Endothelial cell of umbilical vein (primary cell): ENCODE data around the gene CHMP1A. TPM values are rescaled to one million over a fixed set of nuclear protein-coding genes. Genes with fewer than 3 reads are reported as not detected.
"Not testable (repeated sequence)": the region's sequence is repeated elsewhere in the genome, so short reads cannot be mapped to it uniquely, and the experiment has no call there.

Source experiments
- BruUV-seq: library from RNA; stranded (reverse); fragments of 400-500 nt; replicated peaks from 2 replicates; lab custom pipeline; 2021; lab: Mats Ljungman, UMichigan
- CTCF ChIA-PET: fragments of 300-600, 350-600 bp; sonication (Branson Sonifier 250); formaldehyde crosslinking; loops from one replicate; lab custom pipeline; 2021; ENCODE audit warnings: antibody characterized with exemption, inconsistent platforms; lab: Charles Lee
- POLR2A ChIA-PET: fragments of 300-600, 350-600 bp; sonication (Branson Sonifier 250); formaldehyde crosslinking; loops from one replicate; lab custom pipeline; 2021; ENCODE audit warnings: antibody characterized with exemption, inconsistent platforms; lab: Charles Lee
- DNase-seq: peaks from one replicate; pipeline ENCODE4 v3.0.0-alpha.2; 2011; ENCODE audit warnings: low read depth, low spot score
- FAIRE-seq: peaks from 2 replicates; lab custom pipeline; 2011; peaks lifted over from hg19 to GRCh38; lab: Jason Lieb, UNC
- H2AFZ ChIP-seq: 2 replicates; pipeline ENCODE4 v1.6.0; 2012; ENCODE audit warnings: low read depth, low read length, control low read depth, inconsistent platforms
- H3K27ac ChIP-seq: 2 replicates; pipeline ENCODE4 v1.5.1; 2011; ENCODE audit warnings: low read depth, mild to moderate bottlenecking, control low read depth, low read length, moderate library complexity; ENCODE audit not compliant: insufficient read depth
- H3K27me3 ChIP-seq, 2 experiments: 2 replicates each; pipeline versions ENCODE4 v1.6.0 to v1.6.1; 2011; ENCODE audit warnings: low read length in 2 of 2, mixed read lengths in 1 of 2; ENCODE audit not compliant: control insufficient read depth in 2 of 2, insufficient read depth in 2 of 2
- H3K36me3 ChIP-seq, 2 experiments: 2 replicates in 1 of 2; 3 replicates in 1 of 2; pipeline ENCODE4 v1.5.1; 2011; ENCODE audit warnings: low read length in 2 of 2, mild to moderate bottlenecking in 1 of 2, moderate library complexity in 1 of 2; ENCODE audit not compliant: control insufficient read depth in 2 of 2, insufficient read depth in 2 of 2; ENCODE audit errors: extremely low read depth in 1 of 2
- H3K4me1 ChIP-seq: 3 replicates; pipeline ENCODE4 v1.5.1; 2011; ENCODE audit warnings: mild to moderate bottlenecking, low read length; ENCODE audit not compliant: control insufficient read depth, insufficient read depth; ENCODE audit errors: extremely low read depth
- H3K4me2 ChIP-seq: 2 replicates; pipeline ENCODE4 v1.6.1; 2011; ENCODE audit warnings: low read length, control low read depth, mixed read lengths; ENCODE audit not compliant: insufficient read depth
- H3K4me3 ChIP-seq, 3 experiments: fragments of 200-600 bp in 1 of 3; sonication (generic), shearing (Covaris generic) in 1 of 3; replicated peaks in 1 of 3; 2 replicates each; pipeline ENCODE4 v1.5.1; 2011 to 2016; ENCODE audit warnings: control low read depth in 3 of 3, low read length in 3 of 3, mild to moderate bottlenecking in 2 of 3, inconsistent platforms in 1 of 3, low read depth in 1 of 3, moderate library complexity in 1 of 3; ENCODE audit not compliant: insufficient read depth in 1 of 3
- H3K79me2 ChIP-seq: 2 replicates; pipeline ENCODE4 v1.6.0; 2012; ENCODE audit warnings: low read length, inconsistent platforms; ENCODE audit not compliant: control insufficient read depth, insufficient read depth
- H3K9ac ChIP-seq: replicated peaks from 2 replicates; pipeline ENCODE3; 2011; ENCODE audit warnings: low read length, control low read depth; ENCODE audit not compliant: insufficient read depth; ENCODE audit errors: extremely low read depth
- H3K9me1 ChIP-seq: replicated peaks from 3 replicates; pipeline ENCODE4 v1.6.0; 2011; ENCODE audit warnings: mild to moderate bottlenecking, low read length; ENCODE audit not compliant: control insufficient read depth, insufficient read depth; ENCODE audit errors: extremely low read depth
- H3K9me3 ChIP-seq: replicated peaks from 2 replicates; pipeline ENCODE4 v1.5.1; 2012; ENCODE audit warnings: low read length, inconsistent platforms; ENCODE audit not compliant: control insufficient read depth, insufficient read depth
- H4K20me1 ChIP-seq: replicated peaks from 2 replicates; pipeline ENCODE3; 2011; ENCODE audit warnings: mild to moderate bottlenecking, low read length; ENCODE audit not compliant: control insufficient read depth, insufficient read depth; ENCODE audit errors: extremely low read depth
- CTCF ChIP-seq, 2 donors: IDR thresholded peaks; 1 replicate in 1 of 2; 2 replicates in 1 of 2; pipeline ENCODE4 v1.5.1; 2011; ENCODE audit warnings: low read length in 2 of 2, mild to moderate bottlenecking in 2 of 2, moderate library complexity in 2 of 2, control low read depth in 1 of 2, inconsistent platforms in 1 of 2, low read depth in 1 of 2; ENCODE audit not compliant: insufficient read depth in 1 of 2; ENCODE audit errors: extremely low read depth in 1 of 2
- EZH2 ChIP-seq: IDR thresholded peaks from 2 replicates; pipeline ENCODE4 v1.6.1; 2012; ENCODE audit warnings: borderline replicate concordance, low read depth, mild to moderate bottlenecking, moderate library complexity, low read length, inconsistent platforms; ENCODE audit not compliant: severe bottlenecking
- FOS ChIP-seq: IDR thresholded peaks from 2 replicates; pipeline ENCODE4 v1.6.1; 2011; ENCODE audit warnings: mild to moderate bottlenecking, low read length, moderate library complexity, borderline replicate concordance; ENCODE audit not compliant: insufficient read depth
- GATA2 ChIP-seq: IDR thresholded peaks from 2 replicates; pipeline ENCODE4 v1.7.0; 2011; ENCODE audit warnings: low read depth, mild to moderate bottlenecking, moderate library complexity, mixed read lengths, low read length; ENCODE audit not compliant: insufficient read length, insufficient read depth
- JUN ChIP-seq: IDR thresholded peaks from 2 replicates; pipeline ENCODE4 v1.6.1; 2011; ENCODE audit warnings: borderline replicate concordance, low read depth; ENCODE audit not compliant: insufficient read length, insufficient read depth
- MAX ChIP-seq: IDR thresholded peaks from 2 replicates; pipeline ENCODE4 v1.6.1; 2011; ENCODE audit not compliant: insufficient read depth, insufficient read length
- MYC ChIP-seq: IDR thresholded peaks from one replicate; pipeline ENCODE4 v1.6.1; 2011; ENCODE audit warnings: mild to moderate bottlenecking, low read depth, low read length
- POLR2A ChIP-seq: IDR thresholded peaks from 2 replicates; pipeline ENCODE4 v1.6.1; 2012; ENCODE audit warnings: low read depth, mild to moderate bottlenecking, control low read depth, low read length
- POLR2AphosphoS5 ChIP-seq: IDR thresholded peaks from 2 replicates; pipeline ENCODE4 v1.6.1; 2012; ENCODE audit warnings: low read depth, mild to moderate bottlenecking, control low read depth, low read length, moderate library complexity; ENCODE audit not compliant: insufficient read depth
- dilution Hi-C: fragments of 300-500 bp; cut with MboI; formaldehyde crosslinking; loops from one replicate; pipeline ENCODE4 v1.15.0; 2019; ENCODE audit warnings: low sequenced_read_pairs; ENCODE audit not compliant: extremely low pct_ligation_motif_present
- intact Hi-C: fragments of 100-400 bp; cut with micrococcal nuclease; formaldehyde crosslinking; loops from one replicate; pipeline ENCODE4 v1.10.0; 2022
- polyA plus RNA-seq, 4 experiments: library from polyadenylated mRNA; depleted of rRNA in 3 of 4; stranded (reverse) in 3 of 4; unstranded in 1 of 4; fragments of >200 nt; gene quantifications; 2 replicates each; pipeline versions ENCODE4 v1.2.1 to v1.2.3, GENCODE V29; 2011 to 2012; ENCODE audit warnings: missing spikeins in 1 of 4
- total RNA-seq: library from RNA; stranded (reverse); gene quantifications from 2 replicates; pipeline ENCODE4 v1.2.3, GENCODE V29; 2021

The CHMP1A gene
- total and polyA plus RNA-seq, 2 donors (not counting 3 experiments of a cell fraction or from before 2014, with no cell fraction given): 83.9 to 101 TPM

- POLR2A ChIA-PET: no interaction called here
- Histone ChIP-seq H3K27ac (no peak overlapping the region), H3K79me2 (peaks cover 9% of the 10 kb centered on the region), H3K27me3 (no peaks in the 10 kb centered on the region), H3K9me3 (no peaks in the 10 kb centered on the region), H3K36me3 (peaks cover 3 to 35% of the 10 kb centered on the region in 2 experiments), H4K20me1 (no peaks in the 10 kb centered on the region), H3K4me2 (no peak overlapping the region), H3K4me1 (peaks cover 4% of the 10 kb centered on the region), H3K4me3 (no peak overlapping the region), H3K9ac (no peak overlapping the region), H2AFZ (no peak overlapping the region), H3K9me1 (no peaks in the 10 kb centered on the region)
- BruUV-seq: no TSS peak
- dilution Hi-C loops: no loop called here
- FAIRE-seq (no peak), DNase-seq (no peak)
- intact Hi-C loops: no loop called here
- no peak for TF ChIP-seq CTCF (IDR thresholded peaks at IDR 0.05; ENCODE audit: extremely low read depth in 1 of 2, insufficient read depth in 1 of 2, low read depth in 1 of 2, low read length in 2 of 2)
- TF ChIP-seq MAX: no peak
- no peak for TF ChIP-seq EZH2
- TF ChIP-seq POLR2AphosphoS5: no peak
- no peak for TF ChIP-seq JUN
- no peak for TF ChIP-seq MYC
- no peak for TF ChIP-seq POLR2A
- no peak for TF ChIP-seq GATA2
- no peak for TF ChIP-seq FOS
- CTCF ChIA-PET: no interaction called here
These were observed 32.9 kb upstream of the CHMP1A start for GRCh38 chr16:89690392-89690901.

GRCh38 chr16:89689621-89690020 lies 32.1 kb upstream of the CHMP1A start:
- H3K9ac ChIP-seq, H3K27ac ChIP-seq, dilution Hi-C loops, H3K4me3 ChIP-seq, DNase-seq, H3K9me1 ChIP-seq, H3K9me3 ChIP-seq, H3K79me2 ChIP-seq, H3K4me1 ChIP-seq, intact Hi-C loops, CTCF ChIA-PET, POLR2A ChIA-PET, H2AFZ ChIP-seq, H3K27me3 ChIP-seq, H3K4me2 ChIP-seq, BruUV-seq, H4K20me1 ChIP-seq, FAIRE-seq: not testable (repeated sequence)
- peaks cover 3 to 30% of the 10 kb centered on the region in 2 experiments for H3K36me3 ChIP-seq
